GM19035 (cell line): ENCODE results near the gene DGKI.
A peak's percentile ranks its signal among the peaks of the same experiment; 100 is the strongest.

Experiments
- ATAC-seq: cut with Tn5 transposase; IDR thresholded peaks from one replicate; pipeline ENCODE4 v1.9.1; 2021; ENCODE audit not compliant: unreplicated experiment

The DGKI gene

DNA sequence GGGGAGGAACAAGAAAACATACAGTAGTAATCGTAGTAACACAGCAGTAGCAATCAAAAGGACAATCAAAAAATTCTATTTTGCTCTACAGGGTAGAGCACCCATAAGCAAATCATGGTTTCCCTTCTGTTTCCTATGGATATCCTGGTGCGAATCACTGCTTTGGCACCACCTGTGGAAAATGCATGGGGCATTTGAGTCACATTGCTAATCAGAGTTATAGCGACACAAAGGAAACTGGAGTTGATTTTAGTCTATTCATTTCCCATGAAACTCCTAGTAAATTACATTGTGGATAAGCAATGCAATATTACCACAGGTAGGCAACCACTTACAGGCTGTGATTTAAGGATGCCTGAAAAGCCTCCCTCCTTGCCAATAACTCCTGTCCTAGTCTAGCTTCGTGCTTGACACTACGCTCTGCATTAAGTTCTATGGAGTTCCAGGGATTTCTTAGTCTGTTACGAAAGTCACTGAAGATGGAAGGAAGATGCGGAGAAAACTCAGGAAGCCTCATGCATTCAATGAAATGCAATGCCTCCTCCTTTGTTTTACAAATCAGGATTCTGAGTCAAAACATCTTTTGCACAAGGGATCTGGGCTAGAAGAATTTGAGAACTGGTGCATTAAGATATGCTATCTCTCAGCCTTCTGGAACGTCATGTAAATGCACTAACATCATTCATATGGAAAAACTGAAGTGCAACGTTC, 188.4 kb downstream of the DGKI start:
- no peak for ATAC-seq

DNA sequence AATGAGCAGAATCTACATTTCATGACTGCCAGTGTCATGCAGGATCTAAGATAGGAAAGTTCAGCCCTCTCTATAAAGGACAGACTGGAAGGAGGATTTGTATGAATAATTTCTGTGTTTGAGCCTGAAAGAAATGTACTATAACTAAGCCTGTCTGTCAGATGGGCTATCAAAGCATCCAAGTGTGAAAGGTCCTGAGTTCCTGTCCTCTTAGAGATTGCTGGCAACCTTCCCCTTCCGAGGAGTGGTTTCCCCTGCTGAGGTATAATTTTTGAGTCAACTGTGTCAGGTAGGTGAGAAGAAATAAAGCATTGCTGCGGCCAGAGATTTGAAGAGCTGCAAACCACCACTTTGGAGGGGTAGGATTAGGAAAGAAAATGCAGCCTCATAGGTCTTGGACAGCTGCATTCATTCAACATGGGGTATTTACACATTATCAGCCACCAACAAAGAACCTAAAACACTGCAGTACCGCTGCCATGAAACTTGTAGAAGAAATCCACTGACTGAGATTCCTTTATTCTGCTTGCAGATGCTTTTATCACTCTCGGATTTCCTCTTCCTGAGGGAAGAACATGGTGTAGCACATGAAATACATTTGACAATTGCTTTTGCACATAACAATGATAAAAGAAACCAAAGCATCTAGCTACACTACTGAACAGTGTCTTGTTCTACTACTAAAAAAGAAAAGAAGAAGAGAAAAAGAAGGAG, 189.1 kb downstream of the DGKI start:
- ATAC-seq = no peak

DNA sequence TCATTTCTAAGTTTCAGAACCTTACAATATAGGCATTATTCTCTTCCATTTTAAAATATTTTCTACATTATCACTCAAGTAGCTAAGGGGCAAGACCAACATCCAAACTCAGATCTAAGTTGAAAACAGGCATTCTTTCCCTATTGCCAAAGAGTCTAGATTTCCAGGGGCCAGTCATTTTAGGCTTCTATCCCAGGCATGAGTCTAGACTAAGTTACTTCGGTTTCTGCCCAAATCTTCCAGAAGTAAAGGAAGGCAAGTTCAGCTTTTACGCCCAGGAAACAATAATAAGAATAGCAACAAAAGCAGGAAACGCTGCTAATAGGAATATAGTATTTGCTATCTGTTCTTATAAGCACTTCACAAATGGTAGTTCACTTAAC, 189.9 kb downstream of the DGKI start:
- ATAC-seq = no peak

DNA sequence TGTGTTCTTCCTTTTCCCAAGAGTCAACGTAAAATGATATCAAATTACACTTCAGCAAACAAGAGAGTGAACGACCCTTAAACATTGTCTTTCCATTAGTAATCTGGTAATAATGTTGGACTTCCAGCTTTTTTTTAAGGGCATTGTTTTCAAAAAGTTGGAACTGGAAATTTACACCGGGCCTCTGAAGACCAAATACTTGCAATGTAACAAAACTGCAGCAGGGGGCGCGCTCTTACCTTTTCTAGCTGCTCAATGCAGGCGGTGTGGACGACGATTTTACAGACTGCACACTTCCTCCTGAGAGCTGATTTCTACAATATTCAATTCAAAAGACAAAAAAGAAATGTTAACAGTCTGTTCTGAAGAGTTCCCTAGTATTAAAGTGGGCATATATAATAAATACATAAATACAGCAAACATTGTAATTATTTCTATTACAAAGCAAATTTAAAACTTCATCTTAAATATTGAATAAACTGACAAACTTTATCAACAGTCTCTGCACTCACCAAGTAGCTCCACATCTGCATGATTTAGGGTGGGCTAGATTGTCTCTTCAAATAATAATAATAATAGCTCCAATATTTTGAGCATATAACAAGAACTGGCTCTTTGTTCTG, 190.4 kb downstream of the DGKI start:
- peak; percentile 80 for ATAC-seq

DNA sequence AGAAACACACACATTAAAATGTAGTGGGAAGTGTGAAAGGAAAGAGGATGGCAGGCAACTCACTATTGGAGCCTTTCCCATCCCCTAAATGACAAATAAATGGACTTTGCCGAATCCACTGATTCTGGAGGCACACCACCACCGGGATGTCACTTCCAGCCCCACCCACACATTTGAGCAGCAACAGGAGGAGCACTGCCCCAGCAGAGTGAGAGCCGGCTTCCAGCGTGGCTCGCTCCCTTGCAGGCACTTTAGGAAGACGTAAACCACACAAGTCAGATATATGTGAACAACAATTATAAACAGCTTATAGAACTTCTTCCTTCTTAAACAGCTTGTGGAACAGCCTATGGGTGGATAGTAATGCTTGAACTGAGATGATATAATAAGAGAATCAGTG, 191.0 kb downstream of the DGKI start:
- ATAC-seq = no peak

DNA sequence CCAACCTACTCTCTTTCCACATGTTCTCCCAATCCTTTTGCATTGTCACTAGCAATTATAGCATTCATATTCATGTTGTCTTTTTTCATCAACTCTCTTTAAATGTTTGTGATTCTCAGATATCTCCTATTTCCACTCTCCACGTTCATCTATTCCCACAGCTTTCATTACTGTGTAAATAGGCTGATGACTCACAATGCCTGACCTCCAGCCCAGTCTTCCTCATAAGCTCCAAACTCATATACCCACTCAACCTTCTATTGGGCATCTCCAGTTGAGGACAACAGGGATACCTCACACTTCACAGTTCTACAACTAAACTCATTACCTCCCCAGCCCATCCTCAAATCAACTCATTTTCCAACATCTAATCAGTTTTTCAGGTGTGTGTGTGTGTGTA, 194.1 kb downstream of the DGKI start:
- no peak for ATAC-seq

DNA sequence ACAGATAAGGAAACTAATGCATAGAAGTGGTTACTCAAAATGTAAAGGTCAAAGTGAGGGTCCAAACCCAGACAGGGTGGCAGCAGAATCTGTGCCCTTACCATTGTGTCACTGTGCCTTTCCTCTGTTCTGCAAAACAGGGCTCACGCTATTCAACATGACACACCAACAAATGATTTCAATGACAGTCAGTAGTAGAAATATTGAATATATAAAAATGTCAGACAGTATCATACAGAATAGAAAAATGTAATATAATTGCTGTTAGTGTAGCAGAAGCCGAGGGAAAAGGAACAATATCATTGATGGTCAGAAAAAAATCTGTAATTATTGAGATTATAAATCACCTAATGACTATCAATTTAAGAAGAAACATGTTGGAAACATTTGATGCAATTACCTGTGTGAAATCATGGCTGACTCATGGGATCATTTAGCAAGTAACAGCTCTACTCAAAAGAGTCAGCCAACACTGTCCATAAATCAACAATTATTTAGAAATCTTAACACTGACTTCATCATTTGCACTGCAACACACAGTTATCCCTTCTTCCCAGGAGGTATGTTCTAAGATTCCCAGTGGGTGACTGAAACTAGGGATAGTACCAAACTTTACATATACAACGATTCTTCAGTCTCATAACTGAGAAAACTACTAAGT, 198.7 kb downstream of the DGKI start:
- no peak for ATAC-seq

DNA sequence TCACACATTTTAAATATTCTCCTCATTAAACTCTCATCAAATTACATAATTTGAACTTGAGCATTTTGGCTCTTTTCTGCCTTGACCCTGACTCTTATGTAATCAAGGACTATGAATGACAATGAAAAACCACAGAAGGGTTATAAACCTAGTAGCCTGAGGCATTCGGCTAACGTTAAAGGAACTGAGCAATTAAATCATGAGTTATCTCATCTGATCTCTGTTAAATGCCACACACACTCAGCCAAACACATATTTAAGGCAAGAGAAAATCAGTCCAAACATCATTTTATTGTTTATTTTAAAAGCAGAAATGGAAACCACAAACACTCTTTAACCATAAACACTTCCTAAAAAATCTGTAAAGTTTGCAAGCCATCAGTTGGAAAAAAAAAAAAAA, 204.3 kb downstream of the DGKI start:
- ATAC-seq = no peak

DNA sequence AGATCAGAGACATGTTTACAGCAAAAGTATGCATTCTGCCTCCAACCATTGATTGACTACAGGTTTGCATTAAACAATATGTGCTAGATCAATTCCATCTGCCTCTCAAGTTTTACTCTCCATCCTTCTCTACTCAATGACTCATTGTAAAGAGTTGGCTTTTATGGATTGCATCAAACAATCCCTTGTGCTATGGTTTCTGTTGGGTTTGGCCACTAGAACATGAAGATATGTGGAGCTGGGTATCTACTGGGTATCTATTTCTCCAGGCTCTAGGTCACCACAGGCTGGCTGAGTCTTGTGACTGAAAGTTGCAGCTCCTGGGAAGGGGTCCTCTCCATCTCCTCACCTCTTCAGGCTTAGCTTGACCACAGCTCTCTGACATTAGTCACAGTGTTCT, 204.7 kb downstream of the DGKI start:
- no peak for ATAC-seq

DNA sequence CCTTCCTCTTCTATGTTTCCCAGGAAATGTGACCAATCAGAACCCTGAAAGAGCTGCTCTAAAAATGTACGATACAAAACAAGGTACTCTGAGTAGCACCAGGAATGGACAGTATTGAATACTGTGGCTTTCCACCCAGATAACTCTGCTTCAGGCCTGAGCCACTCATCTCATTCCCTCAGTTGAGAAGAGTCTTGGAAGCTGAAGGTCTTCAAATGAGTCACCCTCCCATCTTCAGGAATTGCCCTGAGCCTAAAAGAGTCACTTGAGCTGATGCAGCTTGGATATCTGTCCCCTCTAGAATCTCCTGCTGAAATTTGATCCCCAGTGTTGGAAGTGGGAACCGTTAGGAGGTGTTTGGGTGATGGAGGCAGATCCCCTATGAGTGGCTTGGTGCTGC, 210.4 kb downstream of the DGKI start:
- ATAC-seq = no peak

DNA sequence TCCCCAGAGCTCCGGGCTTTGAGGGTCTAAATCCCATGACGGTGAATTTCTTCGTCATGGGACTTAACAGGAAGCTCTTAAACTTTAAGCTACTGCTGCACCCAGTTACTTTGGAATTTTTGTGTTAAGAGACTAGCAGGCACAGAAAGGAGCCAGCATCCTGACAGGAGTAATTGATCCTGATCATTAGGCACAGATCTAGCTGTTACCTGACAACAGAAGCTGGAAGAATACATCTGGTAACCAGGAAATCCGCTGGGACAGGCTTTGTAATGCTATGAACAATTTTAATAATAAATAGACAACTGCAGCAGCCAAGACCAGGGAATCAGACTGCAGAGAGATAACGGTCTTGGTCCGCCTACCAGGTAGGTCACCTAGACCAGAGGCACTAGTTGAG, 210.9 kb downstream of the DGKI start:
- ATAC-seq = no peak

DNA sequence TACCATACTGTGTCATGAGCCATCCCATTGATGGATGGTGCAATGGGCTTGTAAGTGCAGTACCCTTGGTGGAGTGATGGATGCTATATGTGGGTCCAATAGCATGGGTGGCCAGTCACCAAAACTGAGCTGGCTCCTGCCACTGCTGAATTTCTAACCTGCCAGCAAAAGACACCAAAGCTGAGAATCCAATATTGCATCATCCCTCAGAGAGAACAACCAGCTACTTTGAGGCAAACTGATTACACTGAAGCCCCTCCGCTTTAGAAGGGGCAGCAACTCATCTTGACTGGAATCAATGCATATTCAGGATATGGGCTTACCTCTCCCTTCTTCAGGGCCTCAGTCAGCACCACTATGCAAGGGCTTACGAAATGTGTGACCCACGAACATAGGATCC, 211.6 kb downstream of the DGKI start:
- ATAC-seq = no peak

DNA sequence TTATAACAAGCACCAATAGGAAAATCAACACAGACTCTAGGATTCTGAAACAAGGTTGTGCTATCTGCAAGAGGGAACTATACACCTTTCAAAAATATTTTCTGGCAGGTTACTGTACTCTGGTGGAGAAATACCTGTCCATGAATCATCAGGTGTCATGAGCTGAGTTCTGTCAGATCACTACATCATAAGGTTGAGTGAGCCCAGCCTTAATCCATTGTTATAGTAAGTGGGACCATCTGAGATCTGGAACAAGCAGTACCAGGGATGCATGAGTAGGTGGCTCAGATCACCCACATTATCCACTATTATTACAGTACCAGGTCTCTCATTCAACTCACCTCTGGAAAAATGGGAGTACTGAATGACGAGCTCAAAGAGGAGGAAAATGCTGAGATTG, 212.4 kb downstream of the DGKI start:
- no peak for ATAC-seq

DNA sequence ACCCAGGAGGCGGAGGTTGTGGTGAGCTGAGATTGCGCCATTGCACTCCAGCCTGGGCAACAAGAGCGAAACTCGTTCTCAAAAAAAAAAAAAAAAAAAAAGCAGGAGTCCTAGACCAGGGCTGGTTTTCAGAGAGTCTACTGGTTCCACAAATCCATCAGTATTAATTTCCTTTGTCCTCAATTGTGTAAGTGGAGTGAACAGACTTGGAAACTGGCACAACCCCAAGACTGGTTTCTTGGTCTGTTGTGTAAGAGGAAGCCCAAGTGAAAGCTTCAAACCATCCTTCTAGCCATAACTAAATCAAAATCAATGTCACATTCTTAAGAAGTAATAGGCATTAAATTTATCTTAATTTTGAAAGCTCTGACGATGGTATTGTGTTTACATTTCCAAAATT, 213.6 kb downstream of the DGKI start:
- no peak for ATAC-seq

DNA sequence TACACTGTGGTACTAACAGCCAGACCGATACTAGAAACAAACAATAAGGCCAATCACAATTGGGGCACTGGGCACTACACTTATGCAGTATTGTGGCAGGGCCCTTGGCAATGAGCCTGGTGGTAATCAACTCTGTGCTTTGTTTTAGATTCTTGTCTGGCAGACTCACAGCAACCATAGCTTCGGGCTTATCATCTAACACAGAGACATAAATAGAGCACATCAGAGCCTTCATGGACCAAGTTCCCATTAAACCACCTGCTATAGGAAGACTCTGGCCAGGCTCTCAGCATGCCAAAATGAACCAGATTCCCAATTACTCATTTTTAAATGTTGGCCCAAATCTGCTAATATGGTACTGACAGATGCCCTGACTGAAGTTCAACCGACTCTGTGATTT, 218.6 kb downstream of the DGKI start:
- ATAC-seq = no peak

DNA sequence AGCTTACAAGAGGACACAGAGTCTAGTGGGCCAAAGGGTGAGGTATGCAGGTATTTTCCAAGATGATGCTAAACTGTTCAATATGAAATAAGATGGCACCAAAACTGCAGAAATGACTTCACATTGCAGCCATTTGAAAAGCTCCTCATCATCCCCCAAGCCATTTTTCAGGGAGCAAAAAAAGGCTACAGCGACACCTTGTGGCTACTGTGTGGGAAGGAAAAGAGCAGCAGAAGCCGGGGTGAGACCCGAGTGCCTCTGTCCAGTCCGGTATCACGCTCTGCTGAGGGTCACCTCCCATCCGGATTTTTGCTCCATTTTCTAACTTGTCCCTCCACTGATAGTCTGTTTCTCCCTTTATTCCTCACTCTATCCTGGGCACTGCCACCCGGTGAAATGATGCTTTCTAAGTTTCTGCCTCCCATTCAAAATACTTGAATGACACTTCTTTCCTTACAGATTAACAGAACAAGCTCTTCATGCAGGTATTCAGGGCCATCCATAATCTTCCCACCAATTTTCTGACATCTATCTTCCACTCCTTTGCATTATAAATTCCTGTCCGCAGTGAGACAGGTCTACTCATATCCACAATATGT, 220.2 kb downstream of the DGKI start:
- ATAC-seq = peak; percentile 75

DNA sequence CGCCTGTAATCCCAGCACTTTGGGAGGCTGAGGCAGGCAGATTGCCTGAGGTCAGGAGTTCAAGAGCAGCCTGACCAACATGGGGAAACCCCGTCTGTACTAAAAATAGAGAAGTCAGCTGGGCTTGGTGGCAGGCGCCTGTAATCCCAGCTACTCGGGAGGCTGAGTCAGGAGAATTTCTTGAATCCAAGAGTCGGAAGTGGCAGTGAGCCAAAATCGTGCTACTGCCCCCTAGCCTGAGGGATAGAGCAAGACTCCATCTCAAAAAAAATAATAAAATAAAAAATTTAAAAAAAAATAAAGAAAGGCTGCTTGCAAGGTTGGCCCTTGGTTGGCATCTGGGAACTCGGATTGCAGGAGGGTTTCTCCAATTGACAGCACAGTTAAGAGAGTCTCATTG, 221.6 kb downstream of the DGKI start:
- ATAC-seq = no peak

DNA sequence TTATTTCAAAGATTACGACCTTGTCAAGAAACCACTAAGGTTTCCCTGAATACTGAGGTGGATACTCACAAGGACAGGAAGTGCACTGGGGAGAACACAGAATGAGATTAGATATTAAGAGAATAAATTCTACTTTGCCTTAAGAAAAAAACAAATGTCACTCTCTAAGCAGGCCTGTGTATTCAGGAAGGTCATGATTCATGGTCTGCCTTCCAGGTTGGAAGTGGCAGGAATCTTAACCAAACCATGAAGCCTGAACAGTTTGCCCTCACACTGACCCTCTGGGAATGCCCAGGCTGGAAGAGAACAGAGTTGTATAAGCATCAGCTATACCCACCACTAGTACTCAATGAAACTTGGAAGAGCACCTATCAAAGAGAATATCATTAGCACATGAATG, 227.6 kb downstream of the DGKI start:
- ATAC-seq = no peak

DNA sequence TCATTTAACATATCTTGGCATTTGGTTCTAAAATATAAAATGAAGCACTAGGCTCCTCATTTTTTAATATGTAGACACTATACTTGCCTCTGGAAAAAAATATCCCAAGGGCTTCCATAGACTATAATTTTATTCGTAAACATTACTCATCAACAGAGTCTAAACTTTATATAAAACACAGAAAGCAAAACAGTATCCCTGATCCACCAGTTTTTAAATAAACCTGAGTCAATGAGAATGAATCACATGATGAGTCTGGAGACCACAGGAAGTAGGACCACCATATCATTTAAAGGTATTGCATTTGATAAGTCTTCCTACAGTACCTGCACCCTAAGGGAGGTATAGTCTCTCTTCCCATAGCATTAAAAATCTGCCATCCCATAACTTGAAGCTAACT, 228.0 kb downstream of the DGKI start:
- no peak for ATAC-seq

DNA sequence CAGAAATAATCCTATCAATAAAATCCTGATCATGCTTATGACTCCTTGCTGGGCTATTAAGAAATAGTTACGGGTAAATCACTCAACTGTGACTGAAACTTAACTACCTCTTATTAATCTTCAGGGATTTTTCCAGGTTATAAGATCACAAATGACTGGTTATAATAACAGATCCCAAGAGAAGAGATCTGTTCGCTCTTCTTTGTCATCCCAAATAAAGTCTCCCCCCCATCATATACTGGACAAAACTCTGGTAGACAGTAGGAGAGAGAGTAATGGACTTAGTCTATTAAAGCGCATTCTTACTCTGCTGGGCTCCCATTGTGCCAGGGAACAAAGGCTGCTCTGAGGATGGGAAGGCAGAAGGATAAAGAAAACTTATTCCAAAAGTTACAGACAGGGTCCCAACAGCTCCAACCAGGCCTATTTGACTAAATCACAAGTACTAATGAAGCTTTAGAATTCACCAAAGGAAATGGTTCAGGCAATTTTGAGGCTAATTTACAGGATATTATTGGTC, 233.7 kb downstream of the DGKI start:
- ATAC-seq = no peak

DNA sequence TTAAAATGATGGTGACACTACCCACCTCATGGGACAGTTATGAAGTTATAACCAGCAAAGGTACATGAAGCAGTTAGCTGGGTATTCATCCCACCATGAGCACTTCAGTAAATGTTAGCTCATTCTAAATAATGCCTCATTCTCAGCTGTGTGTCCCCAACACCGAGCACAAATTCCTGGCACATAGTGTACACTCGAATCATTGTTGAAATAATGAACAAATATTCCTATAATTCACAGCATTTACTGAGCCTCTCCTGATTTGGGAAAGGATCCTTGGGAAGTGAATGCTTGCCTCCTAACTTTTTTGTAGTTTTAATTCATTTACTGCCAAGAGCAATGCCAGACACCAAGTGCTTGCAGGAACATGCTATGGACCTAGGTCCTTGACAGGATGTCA, 235.2 kb downstream of the DGKI start:
- no peak for ATAC-seq
